ENCODE data around the gene CACFD1. TPM values are rescaled to one million over a fixed set of nuclear protein-coding genes. Genes with fewer than 3 reads are reported as not detected.

The CACFD1 gene
- total and polyA plus RNA-seq, 2 donors (not counting 3 experiments of a cell fraction or from before 2014, with no cell fraction given) = 9.7 to 11.5 TPM

DNA sequence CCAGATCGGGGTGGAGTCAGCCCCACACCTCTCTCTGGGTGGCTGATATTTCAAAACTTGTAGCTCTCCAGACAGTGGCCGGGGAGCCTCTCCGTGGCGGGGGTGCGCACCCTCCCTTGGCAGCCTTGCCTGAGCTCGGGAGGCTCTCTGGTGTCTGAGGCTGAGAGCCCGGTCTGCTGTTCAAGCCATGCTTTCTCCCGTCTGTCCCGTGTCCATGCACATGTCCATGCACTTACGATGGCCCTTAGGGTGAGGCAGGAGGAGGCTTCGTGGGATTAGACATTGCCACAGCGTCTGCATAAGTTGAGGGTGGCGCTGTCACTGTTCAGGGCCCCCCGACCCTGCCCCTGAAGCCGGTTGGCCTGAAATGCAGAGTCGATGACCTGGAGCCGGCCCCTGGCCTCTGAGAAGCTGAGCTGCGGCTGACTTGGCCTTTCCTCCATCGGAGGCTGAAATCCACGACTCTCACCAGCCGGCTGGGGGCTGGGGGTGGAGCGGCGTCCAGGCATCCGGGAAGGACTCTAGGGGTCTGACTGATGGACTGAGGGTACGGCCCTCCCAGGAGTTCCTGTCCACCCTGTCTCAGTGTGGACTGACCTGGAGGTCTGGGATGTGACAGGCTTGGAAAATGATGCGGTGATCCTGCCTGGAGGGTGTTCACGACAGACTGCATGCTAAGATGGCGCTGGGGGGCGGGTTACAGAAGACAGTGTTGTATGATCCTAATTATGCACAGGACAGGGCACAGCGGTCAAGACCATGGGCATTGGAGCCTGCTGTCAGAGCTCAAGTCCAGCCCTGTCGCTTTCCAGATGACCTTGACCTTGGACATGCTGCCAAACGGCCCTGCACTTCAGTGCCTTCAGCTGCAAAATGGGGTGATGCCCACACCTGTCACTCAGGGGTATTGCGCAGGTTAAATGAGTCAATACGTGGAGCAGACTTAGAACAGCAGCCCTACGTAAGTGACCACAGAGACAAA lies 37.4 kb downstream of the CACFD1 start:
- BruUV-seq (replicated peaks) = no TSS peak
- no peak overlapping the region for H3K4me2 ChIP-seq (ENCODE audit: insufficient read depth, low read length)
- DNase-seq (ENCODE audit: low read depth, low spot score) (no peak), FAIRE-seq (no peak)
- no peak overlapping the region for H3K4me3 ChIP-seq (replicated peaks in 1 of 3; ENCODE audit: insufficient read depth in 1 of 3, low read depth in 1 of 3, low read length in 3 of 3)
- ChIA-PET POLR2A (no interaction called here), CTCF (interaction anchor here (1.9 kb wide), 1 partner anchor 11 kb away, joined by 13 read pairs; no protein-coding TSS in a partner anchor)
- TF ChIP-seq, protein P1, sequence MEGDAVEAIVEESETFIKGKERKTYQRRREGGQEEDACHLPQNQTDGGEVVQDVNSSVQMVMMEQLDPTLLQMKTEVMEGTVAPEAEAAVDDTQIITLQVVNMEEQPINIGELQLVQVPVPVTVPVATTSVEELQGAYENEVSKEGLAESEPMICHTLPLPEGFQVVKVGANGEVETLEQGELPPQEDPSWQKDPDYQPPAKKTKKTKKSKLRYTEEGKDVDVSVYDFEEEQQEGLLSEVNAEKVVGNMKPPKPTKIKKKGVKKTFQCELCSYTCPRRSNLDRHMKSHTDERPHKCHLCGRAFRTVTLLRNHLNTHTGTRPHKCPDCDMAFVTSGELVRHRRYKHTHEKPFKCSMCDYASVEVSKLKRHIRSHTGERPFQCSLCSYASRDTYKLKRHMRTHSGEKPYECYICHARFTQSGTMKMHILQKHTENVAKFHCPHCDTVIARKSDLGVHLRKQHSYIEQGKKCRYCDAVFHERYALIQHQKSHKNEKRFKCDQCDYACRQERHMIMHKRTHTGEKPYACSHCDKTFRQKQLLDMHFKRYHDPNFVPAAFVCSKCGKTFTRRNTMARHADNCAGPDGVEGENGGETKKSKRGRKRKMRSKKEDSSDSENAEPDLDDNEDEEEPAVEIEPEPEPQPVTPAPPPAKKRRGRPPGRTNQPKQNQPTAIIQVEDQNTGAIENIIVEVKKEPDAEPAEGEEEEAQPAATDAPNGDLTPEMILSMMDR (IDR thresholded peaks at IDR 0.05; ENCODE audit: extremely low read depth in 1 of 2, insufficient read depth in 1 of 2, low read depth in 1 of 2, low read length in 2 of 2) = no peak
- TF ChIP-seq POLR2A (IDR thresholded peaks at IDR 0.05; ENCODE audit: low read depth, low read length) (no peak), MYC (IDR thresholded peaks at IDR 0.05; ENCODE audit: low read depth, low read length) (no peak), FOS (IDR thresholded peaks at IDR 0.05; ENCODE audit: borderline replicate concordance, insufficient read depth, low read length) (no peak), EZH2 (IDR thresholded peaks at IDR 0.05; ENCODE audit: borderline replicate concordance, low read depth, low read length, severe bottlenecking) (no peak), JUN (IDR thresholded peaks at IDR 0.05; ENCODE audit: borderline replicate concordance, insufficient read depth, insufficient read length, low read depth) (no peak), POLR2AphosphoS5 (IDR thresholded peaks at IDR 0.05; ENCODE audit: insufficient read depth, low read depth, low read length) (no peak)
- no peaks in the 10 kb centered on the region for H4K20me1 ChIP-seq (replicated peaks; ENCODE audit: control insufficient read depth, extremely low read depth, insufficient read depth, low read length)
- H3K9ac ChIP-seq (replicated peaks; ENCODE audit: extremely low read depth, insufficient read depth, low read length) = no peak overlapping the region
- H3K79me2 ChIP-seq (ENCODE audit: control insufficient read depth, insufficient read depth, low read length) = no peaks in the 10 kb centered on the region
- dilution Hi-C loops (cut with MboI; ENCODE audit: extremely low pct_ligation_motif_present, low sequenced_read_pairs) (no loop called here), intact Hi-C loops (cut with micrococcal nuclease) (no loop called here)
- no peak overlapping the region for H3K27ac ChIP-seq (ENCODE audit: insufficient read depth, low read depth, low read length)
- H3K9me3 ChIP-seq (replicated peaks; ENCODE audit: control insufficient read depth, insufficient read depth, low read length) = no peaks in the 10 kb centered on the region
- H3K9me1 ChIP-seq (replicated peaks; ENCODE audit: control insufficient read depth, extremely low read depth, insufficient read depth, low read length) = no peaks in the 10 kb centered on the region
- no peak overlapping the region for H2AFZ ChIP-seq (ENCODE audit: low read depth, low read length)
- H3K27me3 ChIP-seq (ENCODE audit: control insufficient read depth in 2 of 2, insufficient read depth in 2 of 2, low read length in 2 of 2) = no peaks in the 10 kb centered on the region
- no peaks in the 10 kb centered on the region for H3K4me1 ChIP-seq (ENCODE audit: control insufficient read depth, extremely low read depth, insufficient read depth, low read length)
- no peaks in the 10 kb centered on the region for H3K36me3 ChIP-seq (ENCODE audit: control insufficient read depth in 2 of 2, extremely low read depth in 1 of 2, insufficient read depth in 2 of 2, low read length in 2 of 2)

Data from endothelial cell of umbilical vein (primary cell).